ENCODE measurements around the gene SNX19. TPM values are rescaled to one million over a fixed set of nuclear protein-coding genes. Genes with fewer than 3 reads are reported as not detected.

The SNX19 gene
- polyA plus RNA-seq, 1 donor, result 37.6 TPM

GRCh38 chr11:130831506-130831905 is 84.8 kb downstream of the SNX19 start:
- Histone ChIP-seq H3K9me3 (ENCODE audit: control insufficient read depth, low read depth, low read length) (no peaks in the 10 kb centered on the region), H3K36me3 (ENCODE audit: control insufficient read depth, insufficient read depth, low read length) (no peaks in the 10 kb centered on the region), H3K27me3 (ENCODE audit: control insufficient read depth, insufficient read depth, low read length) (peaks cover 2% of the 10 kb centered on the region), H3K27ac (ENCODE audit: low read length) (no peak overlapping the region), H3K4me1 (ENCODE audit: control insufficient read depth, insufficient read depth, low read length) (peaks cover 12% of the 10 kb centered on the region), H3K4me3 (ENCODE audit: low read length) (no peak overlapping the region)
- no CpG with 5 or more reads among the region's 7 CpGs for WGBS (ENCODE audit: insufficient coverage, low lambda C conversion rate)
- DNase-seq, result no peak

GRCh38 chr11:130830566-130830965 is 85.7 kb downstream of the SNX19 start:
- no CpG with 5 or more reads among the region's 6 CpGs for WGBS (ENCODE audit: insufficient coverage, low lambda C conversion rate)
- peaks cover 2% of the 10 kb centered on the region for H3K27me3 ChIP-seq (ENCODE audit: control insufficient read depth, insufficient read depth, low read length)
- no peaks in the 10 kb centered on the region for H3K36me3 ChIP-seq (ENCODE audit: control insufficient read depth, insufficient read depth, low read length)
- H3K9me3 ChIP-seq (ENCODE audit: control insufficient read depth, low read depth, low read length), result no peaks in the 10 kb centered on the region
- no peak overlapping the region for H3K27ac ChIP-seq (ENCODE audit: low read length)
- H3K4me1 ChIP-seq (ENCODE audit: control insufficient read depth, insufficient read depth, low read length), result peaks cover 18% of the 10 kb centered on the region
- no peak for DNase-seq
- no peak overlapping the region for H3K4me3 ChIP-seq (ENCODE audit: low read length)

DNA sequence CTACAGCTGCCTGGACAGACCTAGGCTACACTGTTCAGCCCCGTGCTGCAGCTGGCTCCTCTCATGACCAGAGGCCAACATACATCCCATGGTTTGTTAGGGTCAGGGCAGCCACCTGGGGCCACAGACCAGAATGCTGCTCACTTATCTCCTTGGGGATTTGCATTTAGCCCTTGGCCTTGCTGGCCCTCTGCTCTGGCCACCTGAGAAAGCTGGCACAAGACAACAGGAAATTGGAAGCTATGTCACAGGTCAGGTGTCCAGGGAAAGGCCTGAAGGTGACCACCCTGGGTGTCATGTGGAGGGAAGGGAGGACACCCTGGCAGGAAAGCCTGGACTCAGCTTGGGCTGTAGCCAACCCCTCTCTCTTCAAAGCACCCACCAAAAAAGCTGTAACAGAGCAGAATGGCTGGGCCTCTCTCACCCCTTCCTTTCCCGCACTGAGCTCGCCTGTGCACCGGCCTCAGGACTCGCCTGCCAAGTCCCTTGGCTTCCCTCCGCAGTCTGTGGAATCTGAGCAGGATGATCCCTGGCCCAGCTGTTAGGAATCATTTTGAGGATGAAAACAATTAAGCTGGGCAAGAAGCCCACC is 86.3 kb downstream of the SNX19 start:
- Histone ChIP-seq H3K4me3 (ENCODE audit: low read length) (no peak overlapping the region), H3K9me3 (ENCODE audit: control insufficient read depth, low read depth, low read length) (no peaks in the 10 kb centered on the region), H3K27me3 (ENCODE audit: control insufficient read depth, insufficient read depth, low read length) (peaks cover 2% of the 10 kb centered on the region), H3K36me3 (ENCODE audit: control insufficient read depth, insufficient read depth, low read length) (no peaks in the 10 kb centered on the region), H3K4me1 (ENCODE audit: control insufficient read depth, insufficient read depth, low read length) (peaks cover 18% of the 10 kb centered on the region), H3K27ac (ENCODE audit: low read length) (no peak overlapping the region)
- WGBS (ENCODE audit: insufficient coverage, low lambda C conversion rate), result no CpG with 5 or more reads among the region's 6 CpGs
- no peak for DNase-seq

DNA sequence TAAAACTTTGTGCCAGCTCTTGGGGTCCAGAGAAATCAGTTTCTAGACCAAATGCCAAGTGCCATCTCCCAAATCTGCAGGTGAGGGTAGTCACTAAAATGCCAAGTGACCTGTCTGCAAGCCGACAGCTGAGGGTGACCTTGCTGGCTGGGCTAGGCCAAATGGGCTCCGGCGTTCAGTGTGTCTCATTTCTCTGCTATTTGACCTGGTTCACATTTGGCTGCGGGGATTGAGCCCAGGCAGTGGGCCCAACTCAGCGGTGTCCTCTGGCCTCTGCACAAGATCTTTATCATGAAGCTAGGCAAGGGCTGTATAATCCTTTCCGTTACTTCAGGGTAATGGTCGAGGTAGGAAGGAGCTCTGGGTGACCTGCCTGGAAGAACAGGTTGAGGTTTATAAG is 87.5 kb downstream of the SNX19 start:
- Histone ChIP-seq H3K4me3 (ENCODE audit: low read length) (no peak overlapping the region), H3K36me3 (ENCODE audit: control insufficient read depth, insufficient read depth, low read length) (no peaks in the 10 kb centered on the region), H3K9me3 (ENCODE audit: control insufficient read depth, low read depth, low read length) (no peaks in the 10 kb centered on the region), H3K27me3 (ENCODE audit: control insufficient read depth, insufficient read depth, low read length) (no peaks in the 10 kb centered on the region), H3K27ac (ENCODE audit: low read length) (no peak overlapping the region), H3K4me1 (ENCODE audit: control insufficient read depth, insufficient read depth, low read length) (peaks cover 18% of the 10 kb centered on the region)
- DNase-seq, result no peak
- 100% methylated on average over 1 of the region's 7 CpGs for WGBS (ENCODE audit: insufficient coverage, low lambda C conversion rate)

DNA sequence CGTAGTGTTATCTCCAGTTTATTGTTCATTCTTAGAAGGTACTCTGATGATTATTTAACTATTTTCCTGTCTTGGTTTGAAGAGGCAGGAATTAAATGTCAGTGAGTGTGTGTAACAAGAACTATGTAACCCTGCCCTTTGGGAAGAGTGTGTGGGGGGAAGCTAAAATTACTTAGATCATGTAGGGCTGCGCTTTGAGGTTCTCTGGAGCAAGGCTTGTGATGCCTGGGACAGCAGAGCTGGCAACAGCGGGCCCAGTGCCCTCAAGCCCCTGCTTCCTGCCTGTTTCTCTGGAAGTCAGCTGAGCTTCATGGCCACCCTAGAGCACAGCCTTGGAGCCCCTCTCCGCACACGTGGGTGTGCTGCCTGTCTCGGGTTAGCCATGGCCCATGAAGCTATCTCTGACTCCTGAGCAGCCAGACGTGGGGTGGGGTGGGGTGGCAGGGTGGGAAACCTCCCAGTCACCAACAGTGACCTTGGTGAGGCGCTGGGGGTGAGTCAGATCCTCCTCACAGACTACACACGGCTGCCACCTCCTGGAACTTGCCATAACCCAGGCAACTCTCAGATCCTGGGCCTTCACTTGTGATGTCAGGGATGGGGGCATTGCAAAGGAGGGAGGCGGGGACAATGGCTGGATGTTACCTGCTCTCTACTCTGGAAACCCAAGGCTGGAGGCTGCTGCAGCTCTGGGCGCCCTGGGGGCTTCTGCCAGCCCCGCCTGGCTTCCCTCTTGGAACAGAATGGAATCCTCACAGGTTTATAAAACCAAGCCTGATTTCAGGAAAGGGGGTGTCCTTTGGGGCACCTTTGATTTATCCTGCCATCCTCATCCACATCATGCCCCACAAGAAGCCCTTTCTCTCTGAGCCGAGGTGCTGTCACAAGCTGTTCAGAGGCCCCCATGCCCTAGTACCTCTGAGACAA is 88.6 kb downstream of the SNX19 start:
- Histone ChIP-seq H3K4me3 (ENCODE audit: low read length) (no peak overlapping the region), H3K36me3 (ENCODE audit: control insufficient read depth, insufficient read depth, low read length) (no peaks in the 10 kb centered on the region), H3K9me3 (ENCODE audit: control insufficient read depth, low read depth, low read length) (no peaks in the 10 kb centered on the region), H3K4me1 (ENCODE audit: control insufficient read depth, insufficient read depth, low read length) (peaks cover 18% of the 10 kb centered on the region), H3K27ac (ENCODE audit: low read length) (no peak overlapping the region), H3K27me3 (ENCODE audit: control insufficient read depth, insufficient read depth, low read length) (no peaks in the 10 kb centered on the region)
- 100% methylated on average over 1 of the region's 13 CpGs for WGBS (ENCODE audit: insufficient coverage, low lambda C conversion rate)
- peak; percentile 63 to 72 for DNase-seq

DNA sequence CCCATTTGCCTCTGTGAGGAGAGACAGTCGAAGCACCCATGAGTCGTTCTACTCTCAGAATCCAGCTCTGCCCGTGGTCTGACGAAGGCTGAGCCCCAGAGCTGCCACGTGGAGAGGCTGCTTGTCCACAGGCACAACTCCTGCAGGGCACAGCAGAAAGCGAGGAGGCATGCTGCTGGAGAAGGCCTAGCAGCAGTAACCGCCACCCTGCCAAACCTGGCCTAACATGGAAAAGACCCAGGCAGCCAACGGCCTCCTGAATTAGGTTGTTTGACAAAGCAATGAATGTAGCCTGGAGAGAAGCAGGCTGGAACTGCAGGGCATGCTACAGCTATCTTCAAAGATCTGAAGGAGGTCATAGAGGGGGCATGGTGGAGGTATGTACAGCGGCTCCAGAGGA is 89.7 kb downstream of the SNX19 start:
- H3K4me3 ChIP-seq (ENCODE audit: low read length), result no peak overlapping the region
- H3K27me3 ChIP-seq (ENCODE audit: control insufficient read depth, insufficient read depth, low read length), result no peaks in the 10 kb centered on the region
- no peak overlapping the region for H3K27ac ChIP-seq (ENCODE audit: low read length)
- no peaks in the 10 kb centered on the region for H3K9me3 ChIP-seq (ENCODE audit: control insufficient read depth, low read depth, low read length)
- 83% methylated on average over 1 of the region's 9 CpGs for WGBS (ENCODE audit: insufficient coverage, low lambda C conversion rate)
- no peak for DNase-seq
- H3K36me3 ChIP-seq (ENCODE audit: control insufficient read depth, insufficient read depth, low read length), result no peaks in the 10 kb centered on the region
- H3K4me1 ChIP-seq (ENCODE audit: control insufficient read depth, insufficient read depth, low read length), result peaks cover 18% of the 10 kb centered on the region

- WGBS (ENCODE audit: insufficient coverage, low lambda C conversion rate), result 80% methylated on average over 1 of the region's 8 CpGs
- Histone ChIP-seq H3K27me3 (ENCODE audit: control insufficient read depth, insufficient read depth, low read length) (no peaks in the 10 kb centered on the region), H3K27ac (ENCODE audit: low read length) (no peak overlapping the region), H3K9me3 (ENCODE audit: control insufficient read depth, low read depth, low read length) (no peaks in the 10 kb centered on the region), H3K4me3 (ENCODE audit: low read length) (no peak overlapping the region), H3K4me1 (ENCODE audit: control insufficient read depth, insufficient read depth, low read length) (peaks cover 18% of the 10 kb centered on the region), H3K36me3 (ENCODE audit: control insufficient read depth, insufficient read depth, low read length) (no peaks in the 10 kb centered on the region)
- no peak for DNase-seq
Measured at GRCh38 chr11:130825983-130826382, 90.3 kb downstream of the SNX19 start.

GRCh38 chr11:130825561-130825960 is 90.7 kb downstream of the SNX19 start:
- peak; percentile 42 to 57 for DNase-seq
- no CpG with 5 or more reads among the region's 5 CpGs for WGBS (ENCODE audit: insufficient coverage, low lambda C conversion rate)
- Histone ChIP-seq H3K36me3 (ENCODE audit: control insufficient read depth, insufficient read depth, low read length) (no peaks in the 10 kb centered on the region), H3K27ac (ENCODE audit: low read length) (no peak overlapping the region), H3K27me3 (ENCODE audit: control insufficient read depth, insufficient read depth, low read length) (no peaks in the 10 kb centered on the region), H3K9me3 (ENCODE audit: control insufficient read depth, low read depth, low read length) (no peaks in the 10 kb centered on the region), H3K4me3 (ENCODE audit: low read length) (no peak overlapping the region), H3K4me1 (ENCODE audit: control insufficient read depth, insufficient read depth, low read length) (peaks cover 18% of the 10 kb centered on the region)
